Measurements from ENCODE around the gene EPS8L1. TPM values are rescaled to one million over a fixed set of nuclear protein-coding genes. Genes with fewer than 3 reads are reported as not detected.

Gene EPS8L1
- total RNA-seq, 1 donor = 0.63 TPM

- TF ChIP-seq CTCF (IDR thresholded peaks at IDR 0.05; ENCODE audit: insufficient read depth, low read length) = no peak
- no peak overlapping the region for H3K4me3 ChIP-seq (ENCODE audit: low read depth, low read length)
- DNase-seq (ENCODE audit: low read depth) = no peak
Observed at GRCh38 chr19:55136399-55137102, 60.9 kb downstream of the EPS8L1 start.

Small RNAs within 50 kb of the gene (small RNA-seq; reads per million reads assigned to genes)
- not detected for gene MIR7975

Other genes with a start within 250 kb of the EPS8L1 start
- gene KIR2DS4, start 243.2 kb upstream of the EPS8L1 start, total RNA-seq (ENCODE audit: low replicate concordance) = not detected in 2 replicates
- gene KIR3DL2, start 225.4 kb upstream of the EPS8L1 start, total RNA-seq (ENCODE audit: low replicate concordance) = not detected in 2 replicates
- not detected in 2 replicates for gene FCAR, start 201.6 kb upstream of the EPS8L1 start, total RNA-seq (ENCODE audit: low replicate concordance)
- gene NCR1, start 169.7 kb upstream of the EPS8L1 start, total RNA-seq (ENCODE audit: low replicate concordance) = not detected in 2 replicates
- not detected in 2 replicates for gene NLRP7, start 128.3 kb upstream of the EPS8L1 start, total RNA-seq (ENCODE audit: low replicate concordance)
- gene NLRP2, start 109.5 kb upstream of the EPS8L1 start, total RNA-seq (ENCODE audit: low replicate concordance) = not detected in 2 replicates
- not detected in 2 replicates for gene GP6, start 37.6 kb upstream of the EPS8L1 start, total RNA-seq (ENCODE audit: low replicate concordance)
- 4.9 and 9.1 TPM in 2 replicates for gene RDH13, start 12.7 kb upstream of the EPS8L1 start, total RNA-seq (ENCODE audit: low replicate concordance)
- gene PPP1R12C, start 41.8 kb downstream of the EPS8L1 start, total RNA-seq (ENCODE audit: low replicate concordance) = 46.3 and 75.2 TPM in 2 replicates
- gene TNNT1, start 73.3 kb downstream of the EPS8L1 start, total RNA-seq (ENCODE audit: low replicate concordance) = 1.1 and 4.3 TPM in 2 replicates
- not detected in 2 replicates for gene TNNI3, start 81.9 kb downstream of the EPS8L1 start, total RNA-seq (ENCODE audit: low replicate concordance)
- 0.33 and 1.5 TPM in 2 replicates for gene DNAAF3, start 90.7 kb downstream of the EPS8L1 start, total RNA-seq (ENCODE audit: low replicate concordance)
- gene SYT5, start 104.4 kb downstream of the EPS8L1 start, total RNA-seq (ENCODE audit: low replicate concordance) = 0.45 TPM in 1 of 2 replicates, not detected in the other
- 6.5 and 7.8 TPM in 2 replicates for gene PTPRH, start 133.6 kb downstream of the EPS8L1 start, total RNA-seq (ENCODE audit: low replicate concordance)
- gene TMEM86B, start 152.9 kb downstream of the EPS8L1 start, total RNA-seq (ENCODE audit: low replicate concordance) = 1.7 and 1.8 TPM in 2 replicates
- 39.0 and 41.5 TPM in 2 replicates for gene PPP6R1, start 183.1 kb downstream of the EPS8L1 start, total RNA-seq (ENCODE audit: low replicate concordance)
- gene HSPBP1, start 204.2 kb downstream of the EPS8L1 start, total RNA-seq (ENCODE audit: low replicate concordance) = 29.1 and 48.3 TPM in 2 replicates
- 5.2 and 9.0 TPM in 2 replicates for gene BRSK1, start 208.1 kb downstream of the EPS8L1 start, total RNA-seq (ENCODE audit: low replicate concordance)
- gene TMEM150B, start 249.5 kb downstream of the EPS8L1 start, total RNA-seq (ENCODE audit: low replicate concordance) = not detected in 2 replicates

Measured in fibroblast of the aortic adventitia (primary cell).